MV-4-11 (cell line): Measurements from ENCODE around the gene FAM83C.

Source experiments
- DNase-seq: peaks from one replicate; lab custom pipeline; 2025; lab: John Stamatoyannopoulos, UW

FAM83C gene

DNA sequence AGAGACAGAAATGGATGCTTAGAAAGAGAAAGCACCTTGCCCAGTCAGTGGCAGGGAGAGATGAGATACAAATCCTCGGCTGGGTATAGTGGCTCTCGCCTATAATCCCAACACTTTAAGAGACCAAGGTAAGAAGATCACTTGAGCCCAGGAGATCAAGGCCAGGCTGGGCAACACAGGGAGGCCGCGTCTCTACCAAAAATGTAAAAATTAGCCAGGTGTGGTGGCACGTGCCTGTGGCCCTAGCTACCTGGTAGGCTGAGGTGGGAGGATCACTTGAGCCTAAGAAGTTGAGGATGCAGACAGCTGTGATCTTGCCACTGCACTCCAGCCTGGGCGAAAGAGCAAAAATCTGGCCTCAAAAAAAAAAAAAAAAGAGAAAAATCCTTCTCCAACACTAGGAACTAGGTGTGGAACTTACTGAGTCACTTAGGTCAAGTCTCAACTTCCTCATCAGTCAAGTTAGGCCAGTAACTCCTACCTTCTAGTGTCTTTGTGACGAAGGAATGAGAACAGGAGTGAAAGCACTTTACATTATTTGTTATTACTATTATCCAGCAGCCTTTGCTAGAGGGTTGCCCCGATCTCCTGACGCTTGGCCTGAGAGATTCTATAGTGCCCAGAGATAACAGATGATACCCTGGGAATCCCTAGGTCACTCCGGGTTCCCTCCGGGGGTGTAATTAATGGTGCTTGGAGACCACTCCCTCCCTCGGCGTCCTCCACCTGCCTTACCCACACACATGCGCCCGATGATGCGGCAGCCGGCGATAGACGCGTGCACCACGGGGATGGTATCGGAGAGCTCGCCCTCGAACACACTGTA lies 8.6 kb downstream of the FAM83C start:
- DNase-seq, result peak; percentile 25

DNA sequence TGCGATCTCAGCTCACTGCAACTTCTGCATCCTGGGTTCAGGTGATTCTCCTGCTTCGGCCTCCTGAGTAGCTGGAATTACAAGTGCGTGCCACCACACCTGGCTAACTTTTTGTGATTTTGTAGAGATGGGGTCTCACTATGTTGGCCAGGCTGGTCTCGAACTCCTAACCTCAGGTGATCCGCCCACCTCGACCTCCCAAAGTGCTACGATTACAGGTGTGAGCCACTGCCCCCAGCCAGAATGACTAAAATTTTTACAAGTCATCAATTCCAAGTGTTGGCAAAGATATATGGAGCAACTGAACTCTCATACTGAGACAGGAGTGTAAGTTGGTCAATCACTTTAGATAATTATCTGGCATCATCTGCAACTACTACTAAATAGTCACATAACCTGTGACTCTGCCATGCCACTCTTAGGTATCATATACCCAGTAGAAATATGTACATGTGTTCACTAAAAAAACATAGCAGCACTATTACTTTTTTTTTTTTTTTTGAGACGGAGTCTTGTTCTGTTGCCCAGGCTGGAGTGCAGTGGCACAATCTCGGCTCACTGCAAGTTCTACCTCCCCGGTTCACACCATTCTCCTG lies 10.6 kb downstream of the FAM83C start:
- DNase-seq, result no peak

DNA sequence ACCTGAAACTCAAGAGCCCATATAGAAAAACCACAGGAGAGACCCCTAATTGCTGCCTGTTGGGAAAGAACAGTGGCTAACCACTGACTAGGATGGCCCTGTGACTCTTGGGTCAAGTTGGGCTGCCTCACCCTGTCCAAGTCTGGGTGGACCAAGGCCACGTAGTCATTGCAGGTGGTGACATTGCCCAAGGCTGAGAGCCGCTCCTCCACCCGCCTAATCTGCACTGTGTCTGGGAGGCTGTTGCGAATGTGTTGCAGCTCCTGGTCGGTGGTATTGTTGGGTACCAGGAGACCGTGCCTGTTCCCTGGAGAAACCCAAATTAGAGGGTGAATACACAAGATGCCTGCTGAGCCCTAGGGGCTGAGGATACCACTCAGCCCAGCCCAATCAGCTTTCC lies 11.7 kb downstream of the FAM83C start:
- DNase-seq, result no peak

DNA sequence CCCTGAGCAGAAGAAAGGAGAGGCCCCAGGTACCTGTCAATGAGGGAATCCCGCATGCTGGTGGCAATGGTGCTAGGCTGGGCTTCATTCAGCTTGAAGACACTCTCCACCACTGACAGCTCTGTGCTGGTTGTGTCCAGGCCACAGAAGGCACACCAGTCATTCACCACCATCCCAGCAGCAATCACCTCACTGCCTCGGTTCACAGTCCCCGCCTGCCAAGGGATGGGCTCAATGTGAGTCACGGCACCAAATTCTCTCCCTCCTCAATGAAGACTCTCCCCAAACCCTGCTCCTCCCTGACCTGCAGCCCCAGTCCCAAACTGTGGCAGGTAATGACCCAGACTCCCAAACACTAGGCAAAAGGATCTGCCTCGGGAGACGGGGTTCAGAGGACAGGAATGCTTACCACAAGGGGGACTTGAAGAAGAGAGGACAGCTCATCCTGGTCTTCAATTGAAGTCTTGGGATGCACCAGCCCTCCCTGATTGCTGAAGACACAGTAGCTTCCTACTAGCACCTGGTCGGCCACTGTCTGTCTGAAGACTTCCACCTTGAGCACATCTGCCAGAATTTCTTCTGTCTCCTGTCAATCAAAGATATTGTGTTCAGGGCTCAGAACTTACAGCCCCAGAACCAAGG lies 12.6 kb downstream of the FAM83C start:
- no peak for DNase-seq

DNA sequence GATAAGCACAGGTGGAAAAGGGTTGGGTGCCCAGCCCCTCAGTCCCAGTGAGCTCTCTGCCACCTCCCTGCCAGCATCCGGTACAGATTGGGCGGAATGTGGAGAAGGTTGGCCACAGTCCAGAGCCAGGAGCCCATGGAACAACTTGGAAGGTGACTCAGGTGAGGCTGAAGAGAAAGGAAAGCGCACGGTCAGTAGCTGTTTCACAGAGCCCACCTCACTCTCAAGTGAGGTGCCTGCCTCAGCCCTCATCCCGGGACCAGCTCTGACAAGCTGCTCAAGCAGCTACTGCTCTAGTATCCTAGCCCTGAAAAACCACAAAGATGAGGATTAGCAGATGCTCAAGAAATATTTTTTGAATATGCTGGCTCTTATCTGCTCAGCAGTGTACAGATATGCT lies 13.2 kb downstream of the FAM83C start:
- no peak for DNase-seq

DNA sequence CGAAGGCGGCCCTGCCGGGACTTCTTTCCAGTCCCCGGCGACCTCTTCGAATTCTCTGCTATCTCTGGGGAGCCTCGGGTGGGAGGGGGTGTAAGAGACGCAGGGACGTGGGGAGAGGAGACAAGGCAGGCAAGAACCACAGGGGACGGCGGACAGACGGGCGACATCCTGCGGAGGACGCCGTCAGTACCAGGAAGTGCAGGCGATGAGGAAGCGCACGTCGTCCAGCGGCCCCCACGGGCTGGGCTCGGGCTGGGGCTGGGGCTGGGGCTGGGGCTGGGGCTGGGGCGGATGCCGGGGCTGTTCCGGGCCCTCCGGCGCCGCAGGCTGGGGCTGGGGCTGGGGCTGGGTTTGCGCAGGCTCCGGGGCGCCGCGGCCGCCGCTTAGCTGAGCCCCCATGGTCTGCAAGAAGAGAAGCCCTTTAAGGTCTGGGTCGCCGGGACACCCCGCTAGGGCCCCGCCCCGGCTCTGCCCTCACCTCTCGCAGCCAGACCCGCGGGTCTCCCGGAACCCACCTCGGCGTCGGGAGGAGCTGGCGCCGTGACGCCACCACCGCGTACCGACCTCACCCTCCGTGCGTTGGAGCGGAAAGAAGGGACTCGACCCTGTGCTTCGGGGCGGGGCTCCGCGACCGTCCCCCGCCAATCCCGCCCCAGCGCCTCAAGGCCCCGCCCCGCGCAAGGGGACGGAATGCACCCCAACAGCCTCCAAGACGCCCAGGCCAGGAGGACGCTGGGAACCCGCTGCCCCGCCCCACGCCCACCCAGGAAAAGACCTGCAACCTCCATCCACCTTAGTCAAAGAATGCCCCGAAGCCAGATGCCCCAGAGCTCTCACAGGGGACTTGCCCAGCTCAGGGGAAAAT lies 14.5 kb downstream of the FAM83C start, which contains the start of gene MMP24OS:
Gene MMP24OS, minus strand, starts transcription at position 592 of the 865 bp plus-strand sequence. Its CDS starts 193 bp downstream, at position 399.
- peak; percentile 86 for DNase-seq

DNA sequence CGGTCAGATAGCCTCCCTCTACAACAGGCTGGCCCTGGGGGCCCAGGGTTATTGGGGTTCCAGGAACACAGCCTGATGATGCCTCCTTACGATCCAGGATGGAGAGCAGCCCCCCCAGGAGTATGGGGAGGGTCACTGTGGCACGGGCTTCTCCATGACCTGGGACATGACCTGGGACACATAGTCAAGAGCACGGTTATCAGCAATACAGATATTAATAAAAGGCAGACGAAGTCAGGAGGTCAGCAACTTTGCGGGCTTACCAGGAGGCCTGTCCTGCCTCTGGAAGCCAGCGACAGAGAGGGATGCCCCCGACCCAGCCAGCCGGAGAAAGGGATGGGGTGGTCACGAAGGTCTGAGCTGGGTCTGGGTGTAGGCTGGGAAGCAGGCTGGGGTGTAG lies 15.1 kb downstream of the FAM83C start:
- DNase-seq, result no peak

DNA sequence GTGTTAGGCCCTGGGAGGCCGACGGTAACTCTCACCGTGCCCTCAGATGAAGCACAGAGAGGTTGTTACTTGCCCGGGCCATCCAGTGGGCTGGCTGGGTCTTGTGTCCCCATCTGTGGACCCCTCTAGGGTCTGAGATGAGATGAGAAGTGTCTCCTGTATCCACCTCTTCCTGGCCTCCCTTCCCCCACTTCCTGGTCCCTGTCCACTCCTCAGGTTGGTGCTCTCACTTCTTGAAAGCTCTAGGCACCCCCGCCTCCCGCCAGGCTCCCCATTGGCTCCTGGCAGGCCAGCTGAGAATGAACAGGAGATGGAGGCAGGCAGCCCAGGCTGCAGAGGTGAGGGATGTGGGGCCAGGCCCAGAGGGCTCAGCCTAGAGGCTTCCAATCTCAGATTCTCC lies 15.8 kb downstream of the FAM83C start:
- DNase-seq, result no peak

DNA sequence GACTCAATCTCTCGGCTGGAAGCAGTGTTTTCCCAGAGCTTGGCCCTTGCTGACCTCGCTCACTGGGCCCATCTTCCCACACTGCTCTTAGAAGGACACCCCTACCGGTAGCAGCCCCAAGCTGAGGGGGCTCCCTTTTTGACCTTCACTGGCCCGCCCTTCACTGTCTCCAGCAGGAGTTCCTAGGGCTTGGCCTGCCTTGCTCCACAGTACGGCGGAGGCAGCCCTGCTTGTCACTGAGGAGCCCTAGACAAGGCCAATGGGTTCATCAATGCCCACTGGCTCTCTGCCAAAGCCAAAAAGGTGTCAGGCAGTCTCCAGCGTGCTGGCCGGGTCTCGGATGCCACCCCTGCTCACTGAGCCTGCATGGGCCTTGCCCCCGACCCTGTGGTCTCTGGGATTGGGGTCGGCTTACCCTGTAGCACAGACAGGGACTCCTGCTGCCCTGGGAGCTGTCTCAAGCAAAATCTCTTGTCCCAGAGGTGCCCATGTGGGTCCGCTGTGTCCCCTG lies 16.4 kb downstream of the FAM83C start:
- DNase-seq, result no peak

DNA sequence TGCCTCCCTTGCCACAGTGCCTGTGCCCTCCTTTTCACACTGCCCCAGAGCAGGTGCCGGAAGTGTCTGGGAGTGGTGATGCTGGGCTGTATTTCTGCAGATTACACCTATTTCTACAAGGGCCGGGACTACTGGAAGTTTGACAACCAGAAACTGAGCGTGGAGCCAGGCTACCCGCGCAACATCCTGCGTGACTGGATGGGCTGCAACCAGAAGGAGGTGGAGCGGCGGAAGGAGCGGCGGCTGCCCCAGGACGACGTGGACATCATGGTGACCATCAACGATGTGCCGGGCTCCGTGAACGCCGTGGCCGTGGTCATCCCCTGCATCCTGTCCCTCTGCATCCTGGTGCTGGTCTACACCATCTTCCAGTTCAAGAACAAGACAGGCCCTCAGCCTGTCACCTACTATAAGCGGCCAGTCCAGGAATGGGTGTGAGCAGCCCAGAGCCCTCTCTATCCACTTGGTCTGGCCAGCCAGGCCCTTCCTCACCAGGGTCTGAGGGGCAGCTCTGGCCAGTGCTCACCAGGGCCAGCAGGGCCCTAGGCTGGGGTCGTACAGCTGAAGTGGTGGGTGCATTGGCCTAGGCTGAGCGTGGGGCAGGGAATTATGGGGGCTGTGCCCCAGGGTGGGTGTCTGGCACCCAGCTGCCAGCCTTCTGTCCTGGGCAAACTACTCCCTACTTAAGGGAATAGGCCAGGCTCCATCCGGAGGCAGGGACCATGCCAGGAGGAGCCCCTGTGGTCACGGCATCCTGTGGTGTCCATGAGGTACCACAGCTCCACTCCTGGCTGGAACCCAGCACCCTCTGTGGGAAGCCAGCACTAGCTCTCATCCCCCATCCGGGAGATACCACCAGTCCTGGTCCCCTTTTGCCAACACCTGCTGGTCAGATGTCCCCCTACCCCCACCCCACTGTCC lies 17.8 kb downstream of the FAM83C start:
- DNase-seq, result no peak

DNA sequence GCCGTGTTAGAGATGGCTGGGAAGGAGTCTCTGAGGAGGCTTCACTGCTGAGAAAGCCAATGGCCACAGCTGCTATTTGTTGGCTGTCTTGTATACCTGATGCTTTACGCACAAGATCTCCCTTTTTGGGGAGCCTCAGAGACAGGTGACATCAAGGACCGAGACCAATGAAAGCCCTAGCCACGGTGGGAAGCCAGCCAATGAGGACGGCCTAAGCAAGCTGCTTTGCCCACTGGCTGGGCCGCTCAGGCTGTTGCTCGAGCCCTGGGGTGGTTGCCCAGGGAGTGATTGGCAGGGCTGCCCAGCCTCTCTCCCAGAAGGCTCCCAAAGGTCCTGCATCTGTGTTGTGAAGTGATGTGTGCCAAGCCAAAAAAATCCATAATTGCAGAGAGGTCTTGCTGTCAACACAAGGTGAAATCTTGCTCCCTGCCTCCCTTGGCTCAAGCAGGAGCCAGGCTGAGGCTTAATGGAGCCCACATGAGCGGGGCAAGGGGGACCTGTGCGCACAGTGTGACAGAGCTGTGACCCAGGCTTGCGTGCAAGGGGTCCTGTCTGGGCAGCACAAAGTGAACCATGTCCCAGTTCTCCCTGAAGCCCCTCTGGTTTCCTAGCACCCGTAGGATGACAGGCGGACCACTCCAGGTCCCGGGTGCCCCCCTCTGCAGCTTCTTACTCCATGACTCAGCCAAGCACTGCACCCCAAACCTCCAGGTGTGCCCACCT lies 18.6 kb downstream of the FAM83C start:
- no peak for DNase-seq

DNA sequence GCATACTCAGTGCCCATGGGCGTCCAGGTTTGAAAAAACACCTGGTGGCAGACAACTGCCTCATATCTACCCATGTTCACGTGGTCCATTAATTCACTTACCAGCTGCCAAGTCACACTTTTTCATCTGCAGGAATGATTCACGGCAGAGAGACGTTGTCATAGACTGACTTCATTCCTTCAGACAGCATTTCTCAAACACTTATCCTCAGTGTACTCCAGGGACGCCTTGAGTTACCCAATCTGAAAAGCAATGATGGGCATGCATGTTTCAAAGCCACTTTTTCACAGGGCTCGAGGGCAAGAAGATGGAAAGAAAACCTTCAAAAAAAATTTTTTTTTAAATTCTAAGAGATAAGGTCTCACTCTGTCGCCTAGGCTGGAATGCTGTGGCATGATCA lies 20.3 kb downstream of the FAM83C start:
- no peak for DNase-seq

DNA sequence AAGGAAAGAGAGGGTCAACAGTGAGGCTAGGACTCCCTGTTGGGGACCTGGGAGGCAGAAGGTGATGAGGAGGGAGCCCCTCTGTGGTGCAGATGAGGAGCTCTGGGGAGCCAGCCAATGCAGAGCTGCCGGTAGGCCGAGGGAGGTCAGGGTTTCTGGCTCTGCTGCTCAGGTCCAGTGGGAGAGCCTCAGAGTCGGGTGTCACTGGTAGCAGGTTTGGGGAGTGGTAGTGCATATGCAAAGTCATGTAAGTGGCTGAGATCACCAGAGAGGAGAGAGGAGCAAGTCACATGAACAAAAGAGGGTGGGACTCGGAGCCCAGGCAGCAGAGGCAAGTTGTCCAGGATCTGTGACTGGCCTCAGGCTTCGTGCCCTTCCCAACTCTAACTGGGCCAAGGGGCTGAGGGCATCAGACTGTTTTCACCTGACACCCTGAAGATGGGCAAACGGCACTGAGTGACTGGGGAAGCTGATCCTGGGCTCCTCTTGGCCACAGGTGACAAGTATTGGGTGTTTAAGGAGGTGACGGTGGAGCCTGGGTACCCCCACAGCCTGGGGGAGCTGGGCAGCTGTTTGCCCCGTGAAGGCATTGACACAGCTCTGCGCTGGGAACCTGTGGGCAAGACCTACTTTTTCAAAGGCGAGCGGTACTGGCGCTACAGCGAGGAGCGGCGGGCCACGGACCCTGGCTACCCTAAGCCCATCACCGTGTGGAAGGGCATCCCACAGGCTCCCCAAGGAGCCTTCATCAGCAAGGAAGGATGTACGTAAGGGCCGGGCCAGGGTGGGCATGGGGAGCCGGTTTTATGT lies 20.9 kb downstream of the FAM83C start:
- no peak for DNase-seq

DNA sequence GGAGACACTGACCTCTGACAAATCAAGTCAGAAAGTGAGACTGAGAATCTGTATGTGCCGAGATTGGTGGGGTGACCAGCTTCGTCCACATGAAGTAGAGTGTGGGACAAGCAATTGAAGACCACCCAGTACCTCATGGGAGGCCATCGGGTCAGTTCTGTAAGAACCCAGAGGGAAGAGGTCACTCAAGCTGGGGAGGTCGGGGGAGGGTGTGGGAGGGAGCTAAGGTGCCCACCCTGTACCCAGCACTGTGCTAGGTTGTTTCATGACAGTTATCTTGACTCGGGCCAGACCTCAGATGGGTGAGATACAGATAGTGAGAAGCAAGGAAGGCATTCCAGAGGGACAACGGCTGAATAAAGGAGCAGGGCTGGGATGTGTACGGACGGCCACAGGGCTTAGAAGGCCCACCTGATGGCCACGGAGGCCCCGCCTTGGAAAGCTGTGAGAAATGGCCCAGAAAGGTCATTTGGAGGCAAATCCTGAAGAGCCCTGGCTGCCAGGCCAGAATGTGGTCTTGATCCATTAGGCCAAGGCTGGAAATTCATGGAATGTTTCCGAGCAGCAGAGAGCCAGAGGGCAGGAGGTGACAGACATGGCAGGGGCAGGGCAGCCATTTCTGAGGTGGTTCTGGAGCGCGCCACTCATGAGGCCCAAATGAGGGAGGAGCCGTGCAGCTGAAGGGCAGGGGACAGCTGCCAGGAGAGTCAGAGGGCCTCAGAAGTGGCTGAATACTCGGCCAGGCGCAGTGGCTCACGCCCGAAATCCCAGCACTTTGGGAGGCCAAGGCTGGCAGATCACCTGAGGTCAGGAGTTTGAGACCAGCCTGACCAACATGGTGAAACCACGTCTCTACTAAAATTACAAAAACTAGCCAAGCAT lies 22.0 kb downstream of the FAM83C start:
- no peak for DNase-seq

DNA sequence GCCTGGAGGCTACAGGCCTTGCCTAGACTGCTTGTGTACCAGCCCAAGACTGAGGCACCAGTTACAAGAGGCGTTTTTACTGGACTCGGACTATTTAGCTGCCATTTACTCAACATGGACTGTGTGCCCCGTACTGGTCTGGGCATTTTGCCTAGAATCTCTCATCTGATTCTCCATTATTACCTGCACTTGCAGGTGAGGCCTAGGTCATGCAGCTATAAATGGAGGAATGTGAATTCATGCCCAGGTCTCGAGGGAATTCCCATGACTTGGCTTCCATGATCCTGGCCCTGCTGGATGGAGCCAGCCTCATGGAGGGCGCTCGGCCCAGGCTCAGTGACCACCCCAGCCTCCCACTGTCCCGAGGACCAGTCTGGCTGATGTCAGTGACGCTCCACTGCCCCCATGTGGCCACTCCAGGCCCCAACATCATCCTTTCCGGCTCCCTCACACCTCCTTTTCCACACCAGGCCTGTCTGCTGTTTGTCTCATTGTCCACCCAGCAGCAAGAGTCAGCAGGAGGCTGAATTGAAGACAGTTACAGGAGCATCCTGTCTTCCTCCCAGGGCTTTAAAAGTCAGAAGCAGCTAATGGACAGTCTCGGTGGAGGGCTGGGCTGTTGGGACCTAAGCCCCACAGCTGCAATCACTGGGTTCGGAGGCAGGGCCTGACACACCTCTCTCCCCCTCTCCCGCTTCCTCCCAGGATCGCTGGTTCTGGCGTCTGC lies 23.0 kb downstream of the FAM83C start:
- DNase-seq, result peak; percentile 28

DNA sequence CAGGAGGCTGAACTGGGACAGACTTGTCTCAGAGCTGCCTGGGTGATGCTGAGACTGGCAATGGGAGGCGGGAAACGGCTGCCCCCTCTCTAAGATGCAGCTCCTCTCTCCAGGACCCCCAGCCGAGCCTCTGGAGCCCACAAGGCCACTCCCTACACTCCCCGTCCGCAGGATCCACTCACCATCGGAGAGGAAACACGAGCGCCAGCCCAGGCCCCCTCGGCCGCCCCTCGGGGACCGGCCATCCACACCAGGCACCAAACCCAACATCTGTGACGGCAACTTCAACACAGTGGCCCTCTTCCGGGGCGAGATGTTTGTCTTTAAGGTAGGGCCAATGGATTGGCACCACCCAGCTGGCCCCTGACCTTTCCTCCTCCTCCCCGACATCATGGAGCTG lies 25.1 kb downstream of the FAM83C start:
- no peak for DNase-seq

DNA sequence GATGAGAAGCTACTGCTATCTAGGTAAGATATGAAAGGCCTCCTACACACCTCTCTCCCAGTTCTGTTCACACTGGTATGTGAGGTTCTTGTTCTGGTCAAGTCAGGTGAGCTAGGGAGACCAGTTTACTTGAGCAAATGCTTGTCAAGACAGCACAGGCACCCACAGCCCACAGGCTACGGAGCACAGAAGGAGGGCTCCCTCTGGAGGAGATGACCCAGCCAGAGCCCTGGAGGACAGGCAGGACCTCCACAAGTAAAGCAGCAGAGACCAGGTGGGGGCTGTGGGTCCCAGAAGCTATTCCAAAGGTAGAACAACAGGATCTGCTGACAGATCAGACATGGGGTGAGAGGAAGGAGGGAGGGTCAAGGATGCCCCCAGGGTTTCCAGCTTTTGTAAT lies 27.5 kb downstream of the FAM83C start:
- DNase-seq, result peak; percentile 4
